Transverse colon (tissue), 4 donors: ENCODE results near the gene TEX26. TPM values are rescaled to one million over a fixed set of nuclear protein-coding genes. Genes with fewer than 3 reads are reported as not detected.

ENCODE experiments used
- DNase-seq: peaks from one replicate; pipeline ENCODE4 v3.0.0-alpha.2; 2019
- H3K27ac ChIP-seq, 4 donors: fragments of 200-600 bp; sonication (generic); 2 replicates each; pipeline ENCODE4 v1.5.1; 2016 to 2018; ENCODE audit warnings: inconsistent platforms in 4 of 4
- H3K27me3 ChIP-seq: fragments of 200-600 bp; sonication (generic); 2 replicates; pipeline ENCODE4 v1.5.1; 2017; ENCODE audit warnings: inconsistent platforms
- H3K36me3 ChIP-seq, 4 donors: fragments of 200-600 bp; sonication (generic); 2 replicates each; pipeline ENCODE4 v1.5.1; 2017 to 2019; ENCODE audit warnings: inconsistent platforms in 4 of 4
- H3K4me1 ChIP-seq, 4 donors: fragments of 200-600 bp; sonication (generic); 2 replicates each; pipeline ENCODE4 v1.5.1; 2017 to 2020; ENCODE audit warnings: inconsistent platforms in 4 of 4
- H3K4me3 ChIP-seq, 4 donors: fragments of 200-600 bp; sonication (generic); 1 replicate in 1 of 4; 2 replicates in 3 of 4; pipeline versions ENCODE4 v1.5.1 to v1.6.1; 2017 to 2019; ENCODE audit warnings: inconsistent platforms in 4 of 4
- H3K9me3 ChIP-seq, 2 donors: fragments of 200-600 bp; sonication (generic); 2 replicates each; pipeline ENCODE4 v1.5.1; 2017 to 2019; ENCODE audit warnings: inconsistent platforms in 2 of 2
- EP300 ChIP-seq: sonication (generic); formaldehyde crosslinking; IDR thresholded peaks from one replicate; pipeline ENCODE4 v1.6.1; 2017; ENCODE audit warnings: antibody characterized with exemption, low read depth
- POLR2A ChIP-seq: fragments of 450-650 bp; IDR thresholded peaks from one replicate; pipeline ENCODE4 v1.6.1; 2016; ENCODE audit warnings: antibody characterized with exemption, mild to moderate bottlenecking, moderate library complexity
- POLR2AphosphoS5 ChIP-seq, 3 donors: sonication (generic); formaldehyde crosslinking; IDR thresholded peaks; one replicate each; pipeline ENCODE4 v1.6.1; 2016; ENCODE audit warnings: antibody characterized with exemption in 3 of 3
- WGBS, 2 donors: methylation state at CpG; one replicate each; pipeline ENCODE4 v1.1.5; 2018; ENCODE audit warnings: low coverage in 1 of 2; 5-methylcytosine and 5-hydroxymethylcytosine counted together
- in situ Hi-C, 4 donors: fragments of 200-750 bp; cut with MboI; loops; one replicate each; pipeline versions ENCODE4 v1.15.0 to v1.15.1; 2017; ENCODE audit warnings: low sequenced_read_pairs in 3 of 4, low pct_ligation_motif_present in 1 of 4, low pct_unique_long_range_greater_than_20kb in 1 of 4
- intact Hi-C: fragments of 100-400 bp; cut with DNase I; formaldehyde crosslinking; loops from one replicate; pipeline ENCODE4 v1.15.1; 2023; ENCODE audit warnings: low total_unique reads
- total RNA-seq, 4 donors: library from RNA; depleted of rRNA; stranded (reverse); fragments of >200 nt; gene quantifications; one replicate each; pipeline ENCODE4 v1.1.0, GENCODE V29; 2016
- TF ChIP-seq, protein P1 (sequence below), 5 experiments: fragments of 200-600 bp in 3 of 5; fragments of 450-650 bp in 2 of 5; sonication (generic) in 3 of 5; IDR thresholded peaks; 1 replicate in 2 of 5; 2 replicates in 3 of 5; pipeline ENCODE4 v1.5.1; 2016 to 2017; ENCODE audit warnings: antibody characterized with exemption in 5 of 5, inconsistent platforms in 3 of 5, mild to moderate bottlenecking in 2 of 5, moderate library complexity in 1 of 5

Gene TEX26
- total RNA-seq, 4 donors from 2014 or later: not detected

DNA sequence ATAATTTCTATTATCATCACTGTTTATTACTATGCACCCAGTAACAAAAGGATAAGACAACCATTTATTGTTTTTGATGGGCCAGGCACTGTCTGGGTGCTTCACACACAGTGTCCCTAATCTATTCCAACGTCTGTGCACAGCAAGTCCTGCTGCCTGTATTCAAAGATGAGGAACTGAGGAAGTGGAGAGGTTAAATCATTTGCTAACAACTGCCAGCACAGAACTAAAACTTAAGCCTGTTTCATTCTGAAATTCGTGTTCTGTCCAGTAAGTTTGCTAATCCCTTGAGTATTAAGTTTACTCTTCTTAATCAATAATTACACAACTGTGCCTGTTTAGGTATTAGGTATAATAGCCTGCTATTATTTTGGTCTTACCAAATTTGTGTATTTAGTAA is 41.9 kb downstream of the TEX26 start:
- intact Hi-C loops (no loop called here), in situ Hi-C loops (no loop called here)
- no peak for DNase-seq
- Histone ChIP-seq H3K36me3 (no peaks in the 10 kb centered on the region), H3K27ac (no peak overlapping the region), H3K4me1 (peaks cover 0 to 7% (median 2%) of the 10 kb centered on the region in 4 donors), H3K9me3 (no peaks in the 10 kb centered on the region), H3K4me3 (no peak overlapping the region), H3K27me3 (no peaks in the 10 kb centered on the region)
- WGBS, 2 donors: 28 to 29% methylated on average over 2 of the region's 2 CpGs
- no peak for TF ChIP-seq EP300
- no peak for TF ChIP-seq POLR2AphosphoS5 (IDR thresholded peaks at IDR 0.05)
- TF ChIP-seq, protein P1, sequence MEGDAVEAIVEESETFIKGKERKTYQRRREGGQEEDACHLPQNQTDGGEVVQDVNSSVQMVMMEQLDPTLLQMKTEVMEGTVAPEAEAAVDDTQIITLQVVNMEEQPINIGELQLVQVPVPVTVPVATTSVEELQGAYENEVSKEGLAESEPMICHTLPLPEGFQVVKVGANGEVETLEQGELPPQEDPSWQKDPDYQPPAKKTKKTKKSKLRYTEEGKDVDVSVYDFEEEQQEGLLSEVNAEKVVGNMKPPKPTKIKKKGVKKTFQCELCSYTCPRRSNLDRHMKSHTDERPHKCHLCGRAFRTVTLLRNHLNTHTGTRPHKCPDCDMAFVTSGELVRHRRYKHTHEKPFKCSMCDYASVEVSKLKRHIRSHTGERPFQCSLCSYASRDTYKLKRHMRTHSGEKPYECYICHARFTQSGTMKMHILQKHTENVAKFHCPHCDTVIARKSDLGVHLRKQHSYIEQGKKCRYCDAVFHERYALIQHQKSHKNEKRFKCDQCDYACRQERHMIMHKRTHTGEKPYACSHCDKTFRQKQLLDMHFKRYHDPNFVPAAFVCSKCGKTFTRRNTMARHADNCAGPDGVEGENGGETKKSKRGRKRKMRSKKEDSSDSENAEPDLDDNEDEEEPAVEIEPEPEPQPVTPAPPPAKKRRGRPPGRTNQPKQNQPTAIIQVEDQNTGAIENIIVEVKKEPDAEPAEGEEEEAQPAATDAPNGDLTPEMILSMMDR (IDR thresholded peaks at IDR 0.05): no peak
- TF ChIP-seq POLR2A: no peak

DNA sequence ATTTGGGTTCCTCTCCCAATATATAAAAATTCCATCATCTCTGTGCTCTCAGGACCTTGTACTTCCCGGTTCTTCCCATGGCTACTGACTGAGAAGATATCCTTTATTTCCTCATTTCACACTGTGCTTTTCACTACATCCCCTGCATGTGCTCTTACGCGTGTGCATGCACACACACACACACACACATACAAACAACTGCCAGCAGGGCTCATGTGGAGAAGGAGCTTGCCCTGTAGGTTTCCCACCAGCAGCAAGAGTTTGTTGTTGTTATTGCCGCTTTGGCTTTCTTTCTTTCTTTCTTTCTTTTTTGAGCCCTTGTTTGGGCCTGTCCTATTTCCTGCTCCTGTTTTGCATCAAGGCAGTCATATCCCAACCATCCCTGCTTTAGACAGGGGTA is 43.6 kb downstream of the TEX26 start:
- DNase-seq: no peak
- H3K9me3 ChIP-seq: no peaks in the 10 kb centered on the region
- in situ Hi-C loops (no loop called here), intact Hi-C loops (no loop called here)
- H3K4me3 ChIP-seq: no peak overlapping the region
- H3K4me1 ChIP-seq: peaks cover 0 to 7% (median 2%) of the 10 kb centered on the region in 4 donors
- WGBS, 2 donors: 70 to 75% methylated on average over 2 to 4 of the region's 4 CpGs
- no peak overlapping the region for H3K27ac ChIP-seq
- no peaks in the 10 kb centered on the region for H3K27me3 ChIP-seq
- no peaks in the 10 kb centered on the region for H3K36me3 ChIP-seq
- TF ChIP-seq EP300 (no peak), POLR2AphosphoS5 (IDR thresholded peaks at IDR 0.05) (no peak), POLR2A (no peak)
- TF ChIP-seq, protein P1 (IDR thresholded peaks at IDR 0.05): no peak

DNA sequence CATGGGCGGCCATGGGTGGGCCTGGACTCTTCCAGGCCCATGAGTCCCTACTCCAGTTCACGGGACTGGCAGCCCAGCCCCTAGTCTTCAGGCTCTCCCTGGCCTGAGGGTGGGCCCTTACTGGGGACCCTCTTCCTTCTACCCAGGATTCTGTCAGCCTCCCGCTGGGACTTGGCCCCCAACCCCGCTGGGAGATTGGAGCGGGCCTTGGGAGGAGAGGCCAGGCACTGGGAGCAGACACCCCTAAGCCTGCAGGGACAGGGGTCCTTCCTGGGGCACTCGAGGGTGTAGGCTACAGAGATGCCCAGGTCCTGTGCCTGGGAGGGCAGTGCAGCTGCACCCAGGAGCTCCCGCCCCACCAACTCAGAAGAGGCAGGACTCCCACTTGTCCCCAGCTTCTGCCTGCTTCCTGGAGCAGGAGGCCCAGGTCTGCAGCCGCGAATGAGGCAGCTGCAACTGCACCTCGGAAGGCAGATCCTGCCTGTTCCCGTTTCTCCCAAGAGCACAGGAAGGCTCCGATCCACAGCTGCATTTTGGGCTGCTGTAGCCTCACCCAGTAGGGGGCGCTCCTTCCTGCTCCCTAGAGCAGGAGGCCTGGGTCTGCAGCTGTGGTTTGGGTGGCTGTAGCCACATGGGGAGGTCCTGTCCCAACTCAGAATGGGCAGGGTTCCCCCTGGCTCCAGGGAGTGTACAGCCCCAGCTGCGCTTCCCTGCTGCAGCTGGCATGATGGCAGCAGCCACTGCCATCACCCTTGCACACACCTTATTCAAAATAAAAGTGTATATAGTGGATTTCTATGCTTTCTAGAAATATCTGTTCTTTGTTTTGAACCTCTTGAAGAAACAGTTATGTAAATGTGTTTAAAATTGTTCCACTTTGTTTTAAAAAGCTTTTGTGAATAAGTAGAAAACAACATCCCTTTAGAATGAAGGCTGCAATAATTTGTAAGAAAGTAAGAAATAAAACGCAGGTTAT is 46.8 kb downstream of the TEX26 start:
- intact Hi-C loops (no loop called here), in situ Hi-C loops (no loop called here)
- 74 to 91% methylated on average over 1 to 14 of the region's 15 CpGs for WGBS, 2 donors

DNA sequence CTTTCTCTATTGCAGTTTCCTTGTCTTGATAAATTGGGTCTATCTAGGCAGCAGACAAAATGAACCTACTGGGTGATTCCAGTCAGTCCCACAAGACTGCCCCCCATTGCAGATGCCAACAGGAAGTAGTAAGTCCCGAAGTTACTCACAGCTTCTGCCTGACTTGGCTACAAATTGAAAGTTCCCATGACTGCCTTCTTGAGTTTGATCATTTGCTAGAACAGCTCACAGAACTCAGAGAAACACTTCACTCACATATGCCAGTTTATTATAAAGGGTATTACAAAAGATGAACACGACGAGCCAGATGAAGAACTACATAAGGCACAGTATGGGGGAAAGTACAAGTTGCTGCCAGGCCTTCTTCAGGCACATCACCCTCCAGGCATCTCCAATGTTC is 50.0 kb downstream of the TEX26 start:
- Histone ChIP-seq H3K27me3 (no peaks in the 10 kb centered on the region), H3K4me3 (no peak overlapping the region), H3K4me1 (no peaks in the 10 kb centered on the region), H3K36me3 (no peaks in the 10 kb centered on the region), H3K27ac (no peak overlapping the region), H3K9me3 (no peaks in the 10 kb centered on the region)
- intact Hi-C loops (no loop called here), in situ Hi-C loops (no loop called here)
- no peak for DNase-seq
- TF ChIP-seq POLR2A (no peak), EP300 (no peak), POLR2AphosphoS5 (IDR thresholded peaks at IDR 0.05) (no peak)
- TF ChIP-seq, protein P1 (IDR thresholded peaks at IDR 0.05): no peak
- 78 to 82% methylated on average over 2 to 3 of the region's 3 CpGs for WGBS, 2 donors

More for the DNA sequence above, 46.8 kb downstream of the TEX26 start:
- Histone ChIP-seq H3K27me3 (no peaks in the 10 kb centered on the region), H3K36me3 (no peaks in the 10 kb centered on the region), H3K9me3 (no peaks in the 10 kb centered on the region), H3K4me3 (no peak overlapping the region), H3K27ac (no peak overlapping the region), H3K4me1 (no peaks in the 10 kb centered on the region)
- TF ChIP-seq, protein P1 (IDR thresholded peaks at IDR 0.05): peak; percentile 27 to 55 (median 48)
- no peak for TF ChIP-seq POLR2AphosphoS5 (IDR thresholded peaks at IDR 0.05)
- peak; percentile 42 for DNase-seq
